Activated CD8-positive, alpha-beta memory T cell treated with anti-CD3 and anti-CD28 coated beads for 1 hour (primary cell): ENCODE results near the gene ZNF407.
A peak's percentile ranks its signal among the peaks of the same experiment; 100 is the strongest.

Experiments
- DNase-seq, 2 donors: peaks; one replicate each; pipeline ENCODE4 v3.0.0-alpha.2; 2020; ENCODE audit warnings: low read depth in 1 of 2; ENCODE audit errors: extremely low read depth in 1 of 2

Gene ZNF407

GRCh38 chr18:74866577-74866976 is 268.9 kb downstream of the ZNF407 start:
- no peak for DNase-seq

GRCh38 chr18:74868461-74868860 is 270.8 kb downstream of the ZNF407 start:
- no peak for DNase-seq

- DNase-seq, result no peak
Observed at GRCh38 chr18:74869904-74870863, 272.5 kb downstream of the ZNF407 start.

GRCh38 chr18:74870950-74871349 is 273.3 kb downstream of the ZNF407 start:
- no peak for DNase-seq

GRCh38 chr18:74873629-74874028 is 276.0 kb downstream of the ZNF407 start:
- DNase-seq, result no peak

GRCh38 chr18:74874351-74874750 is 276.7 kb downstream of the ZNF407 start:
- DNase-seq, result no peak

- no peak for DNase-seq
Observed at GRCh38 chr18:74876630-74877243, 279.1 kb downstream of the ZNF407 start.

GRCh38 chr18:74878267-74878666 is 280.6 kb downstream of the ZNF407 start:
- no peak for DNase-seq

GRCh38 chr18:74880706-74881278 is 283.1 kb downstream of the ZNF407 start:
- DNase-seq, result no peak

GRCh38 chr18:74892066-74892627 is 294.5 kb downstream of the ZNF407 start:
- no peak for DNase-seq

- no peak for DNase-seq
Observed at GRCh38 chr18:74895686-74896085, 298.0 kb downstream of the ZNF407 start.

- DNase-seq, result peak in 1 of 2 donors; percentile 3
Observed at GRCh38 chr18:74896390-74896991, 298.8 kb downstream of the ZNF407 start.

GRCh38 chr18:74897971-74898657 is 300.4 kb downstream of the ZNF407 start:
- DNase-seq, result no peak

GRCh38 chr18:74898965-74899364 is 301.3 kb downstream of the ZNF407 start:
- DNase-seq, result no peak

- DNase-seq, result no peak
Observed at GRCh38 chr18:74899554-74899953, 301.9 kb downstream of the ZNF407 start.

GRCh38 chr18:74901362-74902146 is 303.9 kb downstream of the ZNF407 start:
- DNase-seq, result no peak

- no peak for DNase-seq
Observed at GRCh38 chr18:74902147-74902455, 304.4 kb downstream of the ZNF407 start.

GRCh38 chr18:74905247-74905646 is 307.6 kb downstream of the ZNF407 start:
- DNase-seq, result no peak

- DNase-seq, result no peak
Observed at GRCh38 chr18:74906184-74906583, 308.5 kb downstream of the ZNF407 start.

GRCh38 chr18:74914052-74914591 is 316.5 kb downstream of the ZNF407 start:
- DNase-seq, result no peak
